GM21390 (cell line): ENCODE results near the gene LGR4.
A peak's percentile ranks its signal among the peaks of the same experiment; 100 is the strongest.
"Not testable (repeated sequence)": the region's sequence is repeated elsewhere in the genome, so short reads cannot be mapped to it uniquely, and the experiment has no call there.

Experiments used
- ATAC-seq: cut with Tn5 transposase; IDR thresholded peaks from one replicate; pipeline ENCODE4 v1.9.1; 2021; ENCODE audit not compliant: unreplicated experiment

The LGR4 gene

DNA sequence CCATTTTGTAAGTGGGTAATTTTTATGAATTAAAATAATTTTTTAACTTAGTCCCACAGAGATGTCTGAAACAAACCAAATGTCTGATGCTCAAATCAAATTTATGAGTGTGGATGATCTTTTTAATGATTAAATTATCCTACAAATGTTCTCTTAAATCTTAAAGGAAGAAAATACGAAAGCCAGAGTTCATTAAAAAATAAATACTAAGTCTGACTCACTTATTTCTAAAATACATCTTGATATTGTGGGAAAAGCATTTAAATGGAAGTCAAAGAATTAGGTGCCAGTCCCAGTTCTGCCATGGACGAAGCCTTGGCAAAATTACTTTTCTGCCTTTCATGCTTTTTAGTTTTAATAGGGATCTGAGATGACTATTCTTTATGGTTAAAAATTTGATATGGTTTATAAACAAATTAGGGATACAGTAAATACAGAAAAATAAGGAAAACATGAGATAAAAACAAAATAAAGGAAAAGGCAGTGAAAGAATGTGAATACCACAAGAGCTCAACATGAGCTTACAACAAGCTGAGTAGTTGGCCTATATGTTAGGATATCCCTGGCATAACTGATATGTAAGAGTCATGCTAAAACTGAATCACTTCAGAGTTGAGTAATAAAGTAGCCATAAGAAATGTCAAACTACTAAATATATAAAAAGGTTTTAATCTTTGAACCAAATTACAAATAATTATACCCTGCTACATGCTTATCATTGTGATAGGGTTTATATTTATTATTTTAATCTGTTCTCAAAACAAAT, 118.8 kb downstream of the LGR4 start:
- no peak for ATAC-seq

DNA sequence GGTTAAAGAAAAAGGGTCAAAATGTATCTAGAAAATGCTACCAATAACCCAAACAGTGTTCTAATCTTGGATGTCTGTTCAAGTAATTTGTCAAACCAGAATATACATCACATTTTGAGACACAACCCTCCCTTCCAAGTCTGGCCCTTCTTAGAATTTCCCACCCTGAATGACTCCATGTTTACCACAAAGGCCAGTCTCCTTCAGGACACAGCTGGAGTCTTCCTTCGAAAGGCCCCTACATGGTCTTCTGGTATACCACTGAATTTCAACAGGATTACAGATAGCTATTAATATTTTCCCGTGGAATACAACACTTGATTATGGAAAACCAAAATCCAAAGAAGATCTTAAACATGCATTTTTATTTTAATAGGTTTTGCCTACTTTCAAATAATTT, 119.8 kb downstream of the LGR4 start:
- ATAC-seq: no peak

DNA sequence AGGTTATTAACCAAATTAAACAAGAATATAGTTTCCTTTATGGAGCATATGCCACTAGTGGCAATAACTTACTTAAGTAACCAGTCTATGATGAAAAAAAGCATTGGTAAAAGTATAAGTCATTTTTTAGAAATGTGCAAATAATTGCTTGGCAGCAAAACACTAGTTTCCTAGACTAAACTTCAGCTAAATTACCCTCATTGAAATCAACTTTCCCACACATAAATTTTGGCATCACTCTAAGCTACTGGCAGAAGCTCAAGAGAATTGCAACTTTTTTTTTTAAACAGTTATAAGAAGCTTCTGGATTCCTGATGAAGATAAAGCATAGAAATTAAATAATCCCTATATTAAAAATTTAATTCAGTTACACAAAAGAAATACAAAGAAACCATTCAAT, 122.1 kb downstream of the LGR4 start:
- ATAC-seq: no peak

DNA sequence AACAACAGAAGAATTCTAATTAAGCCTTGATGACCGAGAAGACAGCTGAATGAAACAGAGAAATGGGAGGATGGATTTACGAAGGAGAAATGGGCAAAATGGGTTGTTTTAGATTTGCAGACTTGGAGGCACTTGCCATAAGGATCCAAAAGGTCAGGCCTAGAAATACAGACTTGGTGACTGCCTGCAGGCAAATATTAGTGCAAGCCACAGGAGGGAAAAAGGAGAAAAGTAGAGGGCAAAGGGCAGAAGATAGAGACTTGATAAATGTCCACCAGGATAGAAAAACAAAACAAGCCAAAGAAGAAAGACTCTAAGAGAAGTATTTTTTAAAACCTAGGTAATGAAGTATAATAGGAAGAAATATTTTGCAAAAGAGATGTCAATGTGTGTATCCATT, 122.7 kb downstream of the LGR4 start:
- ATAC-seq: no peak

DNA sequence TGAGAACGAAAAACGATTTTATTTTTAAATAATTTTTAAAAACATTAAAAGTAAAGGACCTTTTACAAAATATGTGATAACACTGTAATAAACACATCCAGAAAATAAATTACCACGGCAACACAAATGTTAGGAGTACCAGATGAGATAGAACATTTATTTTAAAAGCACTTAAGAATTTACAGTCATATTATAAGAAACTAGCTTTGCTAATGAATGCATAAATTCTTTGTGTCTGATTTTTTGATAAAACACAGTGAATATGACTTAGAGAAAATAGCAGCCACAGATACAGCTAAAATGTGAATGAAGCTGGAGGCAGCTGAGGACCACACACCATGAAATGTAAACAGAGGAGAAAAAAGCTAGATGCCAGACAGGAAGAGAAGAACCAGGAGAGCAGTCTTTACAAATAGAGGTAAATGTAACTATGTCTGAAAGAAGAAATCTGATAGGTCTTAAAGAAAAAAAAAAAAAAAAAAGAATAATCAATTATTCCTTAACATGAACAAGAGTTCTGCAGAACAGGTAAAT, 124.2 kb downstream of the LGR4 start:
- ATAC-seq: no peak

DNA sequence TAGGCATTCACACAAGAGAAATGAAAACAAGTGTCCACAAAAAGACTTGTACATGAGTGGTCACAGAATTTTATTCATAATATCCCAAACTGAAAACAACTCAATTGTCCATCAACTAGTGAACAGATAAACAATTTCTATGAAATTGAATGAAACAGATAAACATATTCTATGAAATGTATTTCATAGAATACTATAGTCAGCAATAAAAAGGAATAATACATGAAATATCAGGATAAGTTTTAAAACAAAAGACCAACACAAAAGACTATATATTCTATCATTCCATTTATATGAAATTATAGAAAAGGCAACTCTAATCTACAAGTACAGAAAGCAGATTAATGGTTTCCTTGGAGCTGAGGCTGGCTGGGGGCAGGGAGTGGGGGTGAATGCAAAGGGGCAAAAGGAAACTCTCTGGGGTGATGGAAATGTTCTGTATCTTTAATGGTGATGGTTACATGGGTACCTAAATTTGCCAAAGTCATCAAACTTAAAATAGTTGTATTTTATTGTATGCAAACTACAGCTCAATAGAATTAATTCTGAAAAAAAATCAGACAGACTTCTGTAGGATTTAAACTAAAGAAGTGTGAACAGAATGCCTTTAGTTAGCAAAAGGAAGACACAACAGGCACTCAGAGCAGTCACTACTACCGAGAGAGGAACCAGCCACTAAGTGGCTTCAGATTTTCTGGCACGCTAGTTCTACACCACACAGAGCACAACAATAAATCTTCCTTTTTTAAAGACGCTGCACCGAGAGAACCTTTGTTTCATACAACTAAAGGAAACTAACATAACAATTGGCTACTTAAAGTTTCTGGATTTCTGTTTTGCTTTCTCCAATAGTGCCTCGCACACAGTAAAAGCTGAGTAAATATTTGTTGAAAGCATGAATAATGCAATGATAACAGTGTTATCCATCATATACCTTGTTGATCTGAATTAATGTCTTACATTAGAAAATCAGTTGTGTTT, 124.9 kb downstream of the LGR4 start:
- no peak for ATAC-seq

DNA sequence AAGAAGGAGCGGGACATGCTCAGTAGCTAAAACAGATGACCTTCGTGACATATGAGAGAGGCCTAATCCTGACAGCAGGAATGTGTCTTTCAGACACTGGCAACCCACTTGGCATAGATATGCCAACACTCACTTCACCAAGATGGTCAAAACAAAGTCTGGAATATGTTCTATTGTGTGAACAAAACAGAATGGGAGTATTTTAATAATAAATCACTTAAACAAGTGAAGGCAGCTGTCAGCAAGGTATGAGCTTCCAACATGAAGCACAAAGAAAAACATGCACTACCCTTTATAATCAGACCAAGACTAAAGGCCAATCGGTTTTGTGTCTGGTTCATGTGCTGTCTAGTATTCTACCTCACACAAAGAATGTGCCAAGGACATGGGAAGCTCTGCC, 132.6 kb downstream of the LGR4 start:
- no peak for ATAC-seq

DNA sequence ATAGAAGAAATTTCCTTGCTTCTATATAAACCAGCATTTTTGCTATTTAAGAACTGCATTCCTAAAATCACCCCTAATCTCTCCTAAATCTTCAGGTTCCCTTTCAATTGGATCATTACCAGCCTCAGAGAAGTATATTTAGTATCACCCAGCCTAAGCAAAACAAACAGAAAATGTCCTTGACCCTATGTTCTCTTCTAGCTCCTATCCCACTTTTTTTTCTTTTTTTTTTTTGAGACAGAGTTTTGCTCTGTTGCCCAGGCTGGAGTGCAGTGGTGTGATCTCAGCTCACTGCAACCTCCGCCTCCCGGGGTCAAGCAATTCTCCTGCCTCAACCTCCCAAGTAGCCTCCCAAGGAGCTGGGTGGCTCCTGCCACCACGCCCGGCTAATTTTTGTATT, 137.8 kb downstream of the LGR4 start:
- ATAC-seq: not testable (repeated sequence)

DNA sequence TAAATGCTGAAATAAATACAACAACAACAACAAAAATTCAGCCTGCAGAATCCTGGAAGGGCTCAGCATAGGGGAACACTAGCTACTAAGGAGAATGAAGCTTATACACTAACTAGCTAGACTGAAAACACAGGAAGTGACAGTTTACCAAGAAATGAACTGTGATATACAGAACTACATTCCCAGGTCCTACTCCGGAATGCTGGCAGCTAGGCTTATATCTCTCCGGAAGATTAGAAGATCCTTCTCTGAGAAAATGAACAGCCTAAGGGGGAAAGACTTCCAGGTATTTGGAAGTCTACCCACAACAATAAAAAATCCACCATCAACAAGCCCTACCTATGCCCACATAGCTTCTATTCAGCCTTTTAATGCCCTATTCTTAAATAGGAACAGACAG, 140.6 kb downstream of the LGR4 start:
- ATAC-seq: no peak

DNA sequence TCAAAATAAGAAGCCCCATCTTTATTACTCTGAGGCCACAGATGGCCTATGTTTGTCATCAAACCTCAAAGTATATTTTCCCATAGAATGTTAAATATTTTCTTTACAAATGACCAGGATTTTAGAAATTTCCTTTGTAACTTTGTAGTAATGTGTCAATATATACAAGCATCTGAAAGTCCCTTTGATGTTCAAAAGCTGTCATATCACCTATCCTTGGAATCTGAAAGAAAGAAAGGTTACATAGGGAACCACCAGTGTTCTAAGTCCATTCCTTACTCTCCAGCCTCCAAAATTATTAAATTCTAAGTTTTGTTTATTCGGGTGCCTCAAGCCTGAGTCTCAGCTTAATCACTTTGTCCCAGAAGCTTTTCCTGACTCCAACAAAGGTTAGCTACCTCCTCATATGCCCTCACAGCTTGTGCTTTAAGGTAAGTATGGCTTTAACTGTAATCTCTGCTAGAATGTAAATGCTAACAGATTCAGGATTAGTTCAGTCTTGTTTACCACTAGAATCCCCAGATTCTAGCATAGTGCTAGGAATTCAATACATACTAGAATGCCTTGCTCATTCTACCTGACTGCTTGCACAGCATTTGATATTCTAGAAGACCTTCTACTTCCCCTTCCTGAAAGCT, 141.8 kb downstream of the LGR4 start:
- no peak for ATAC-seq

DNA sequence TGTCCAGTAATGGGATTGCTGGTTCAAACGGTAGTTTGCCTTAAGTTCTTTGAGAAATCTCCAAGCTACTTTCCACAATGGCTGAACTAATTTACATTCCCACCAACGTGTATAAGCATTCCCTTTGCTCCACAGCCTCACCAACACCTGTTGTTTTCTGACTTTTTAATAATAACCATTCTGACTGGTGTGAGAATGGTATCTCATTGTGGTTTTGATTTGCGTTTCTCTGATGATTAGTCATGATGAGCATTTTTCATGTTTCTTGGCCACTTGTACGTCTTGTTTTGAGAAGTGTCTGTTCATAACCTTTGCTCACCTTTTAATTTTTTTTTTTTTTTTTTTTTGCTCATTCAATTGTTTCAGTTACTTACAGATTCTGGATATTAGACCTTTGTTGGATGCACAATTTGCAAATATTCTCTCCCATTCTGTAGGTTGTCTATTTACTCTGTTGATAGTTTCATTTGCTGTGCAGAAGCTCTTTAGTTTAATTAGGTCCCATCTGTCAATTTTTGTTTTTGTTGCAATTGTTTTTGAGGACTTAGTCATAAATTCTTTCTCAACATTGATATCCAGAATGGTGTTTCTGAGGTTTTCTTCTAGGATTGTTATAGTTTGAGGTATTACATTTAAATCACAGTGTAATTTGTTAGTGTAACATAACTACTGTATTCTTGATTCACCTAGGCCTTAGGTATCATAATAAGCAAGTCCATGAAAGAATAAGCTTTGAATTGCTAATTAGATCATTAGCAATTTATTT, 142.5 kb downstream of the LGR4 start:
- ATAC-seq: no peak

DNA sequence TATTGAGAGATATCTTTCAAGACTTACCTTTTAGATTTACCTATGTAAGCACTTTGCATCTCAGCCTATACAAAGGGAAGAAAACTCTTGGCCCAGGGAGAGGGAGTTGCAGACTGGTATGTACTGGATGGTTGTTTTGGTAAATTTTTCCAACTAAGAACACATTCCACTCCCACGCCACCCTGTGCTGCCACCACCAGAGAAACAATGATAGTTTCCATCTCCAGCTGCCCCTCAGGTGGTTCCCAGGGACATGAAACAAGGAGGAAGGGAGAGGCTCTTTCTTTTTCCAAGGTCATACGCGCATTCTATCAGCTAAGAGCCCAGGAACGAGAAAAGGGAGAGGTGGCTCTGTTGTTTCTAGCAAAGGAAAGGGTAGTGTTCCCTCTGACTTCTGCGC, 144.0 kb downstream of the LGR4 start:
- no peak for ATAC-seq

DNA sequence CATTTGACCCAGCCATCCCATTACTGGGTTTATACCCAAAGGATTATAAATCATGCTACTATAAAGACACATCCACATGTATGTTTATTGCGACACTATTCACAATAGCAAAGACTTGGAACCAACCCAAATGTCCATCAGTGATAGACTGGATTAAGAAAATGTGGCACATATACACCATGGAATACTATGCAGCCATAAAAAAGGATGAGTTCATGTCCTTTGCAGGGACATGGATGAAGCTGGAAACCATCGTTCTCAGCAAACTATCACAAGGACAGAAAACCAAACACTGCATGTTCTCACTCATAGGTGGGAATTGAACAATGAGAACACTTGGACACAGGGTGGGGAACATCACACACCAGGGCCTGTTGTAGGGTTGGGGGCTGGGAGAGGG, 145.5 kb downstream of the LGR4 start:
- not testable (repeated sequence) for ATAC-seq

DNA sequence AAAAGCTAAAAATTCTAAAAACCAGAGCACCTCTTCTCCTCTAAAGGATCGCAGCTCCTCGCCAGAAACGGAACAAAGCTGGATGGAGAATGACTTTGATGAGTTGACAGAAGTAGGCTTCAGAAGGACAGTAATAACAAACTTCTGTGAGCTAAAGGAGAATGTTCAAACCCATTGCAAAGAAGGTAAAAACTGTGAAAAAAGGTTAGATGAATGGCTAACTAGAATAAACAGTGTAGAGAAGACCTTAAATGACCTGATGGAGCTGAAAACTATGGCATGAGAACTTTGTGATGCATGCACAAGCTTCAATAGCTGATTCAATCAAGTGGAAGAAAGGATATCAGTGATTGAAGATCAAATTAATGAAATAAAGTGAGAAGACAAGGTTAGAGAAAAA, 150.4 kb downstream of the LGR4 start:
- ATAC-seq: not testable (repeated sequence)

DNA sequence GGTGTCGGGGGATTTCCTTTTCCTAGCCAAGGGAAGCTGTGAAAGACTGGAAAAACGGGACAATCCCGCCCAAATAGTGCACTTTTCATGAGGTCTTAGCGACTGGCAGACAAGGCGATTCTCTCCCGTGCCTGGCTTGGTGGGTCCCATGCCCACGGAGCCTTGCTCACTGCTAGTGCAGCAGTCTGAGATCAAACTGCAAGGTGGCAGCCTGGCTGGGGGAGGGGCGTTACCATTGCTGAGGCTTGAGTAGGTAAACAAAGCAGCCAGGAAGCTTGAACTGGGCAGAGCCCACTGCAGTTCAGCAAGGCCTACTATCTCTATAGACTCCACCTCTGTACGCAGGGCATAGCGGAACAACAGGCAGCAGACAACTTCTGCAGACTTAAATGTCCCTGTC, 151.2 kb downstream of the LGR4 start:
- not testable (repeated sequence) for ATAC-seq

DNA sequence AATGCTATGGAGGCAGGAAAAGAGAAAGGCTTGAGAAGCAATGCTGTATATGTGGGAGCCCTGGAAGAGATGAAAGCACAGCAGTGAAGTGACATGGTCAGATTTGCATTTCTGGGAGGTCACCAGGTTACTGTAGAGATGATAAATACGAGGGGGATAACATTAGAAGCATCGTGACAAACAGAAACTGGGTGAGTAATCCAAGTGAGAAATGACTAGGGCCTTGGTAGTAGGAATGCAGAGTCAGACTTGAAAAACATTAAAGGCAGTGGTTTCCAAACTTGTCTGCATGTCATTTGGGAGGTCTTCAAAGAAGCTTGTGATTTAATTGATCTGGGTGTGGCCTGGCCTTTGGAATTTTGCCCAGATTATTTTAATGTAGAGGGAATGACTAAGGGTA, 153.5 kb downstream of the LGR4 start:
- ATAC-seq: peak; percentile 100

DNA sequence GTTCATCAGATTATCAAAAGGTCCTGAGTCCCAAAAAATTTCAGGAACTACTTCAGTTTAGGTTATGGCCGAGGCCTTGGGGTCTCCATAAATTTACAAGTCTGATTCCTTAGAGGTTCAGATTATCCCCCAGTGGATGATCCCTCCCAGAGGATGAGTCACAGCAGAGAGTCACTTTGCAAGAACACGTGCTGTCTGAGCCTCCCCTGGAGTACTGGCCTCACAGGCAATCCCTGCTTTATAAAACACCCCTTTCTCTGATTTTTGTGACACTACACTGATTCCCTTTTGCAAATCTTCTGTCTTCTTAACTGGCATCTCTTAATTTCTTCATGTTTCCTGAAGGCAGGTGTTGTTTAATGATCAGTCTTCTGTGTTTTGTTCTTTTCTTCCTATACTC, 154.8 kb downstream of the LGR4 start:
- no peak for ATAC-seq
